WTC11 (cell line): ENCODE measurements around the gene EXOC6. TPM values are rescaled to one million over a fixed set of nuclear protein-coding genes. Genes with fewer than 3 reads are reported as not detected.
A peak's percentile ranks its signal among the peaks of the same experiment; 100 is the strongest.

ENCODE experiments used
- ATAC-seq: fragments of 200-7000 bp; cut with Tn5 transposase; 2 replicates; pipeline ENCODE4 v1.10.0; 2021; ENCODE audit warnings: mild to moderate bottlenecking, moderate library complexity
- CTCF ChIA-PET: fragments of 300-600 bp; sonication (Branson Sonifier 250); formaldehyde crosslinking; loops from one replicate; lab custom pipeline; 2021; ENCODE audit warnings: antibody characterized with exemption; lab: Charles Lee
- POLR2A ChIA-PET: fragments of 350-600 bp; sonication (Branson Sonifier 250); formaldehyde crosslinking; loops from one replicate; lab custom pipeline; 2021; ENCODE audit warnings: antibody characterized with exemption; lab: Charles Lee
- DNase-seq: peaks from one replicate; pipeline ENCODE4 v3.0.0; 2021; ENCODE audit warnings: low spot score
- H3K27ac Mint-ChIP-seq: 2 replicates; pipeline ENCODE4 v1.8.0; 2021; ENCODE audit warnings: mixed read lengths
- H3K27me3 Mint-ChIP-seq: 2 replicates; pipeline ENCODE4 v1.8.0; 2021; ENCODE audit warnings: low read depth, mild to moderate bottlenecking, moderate library complexity, mixed read lengths
- H3K36me3 Mint-ChIP-seq: 2 replicates; pipeline ENCODE4 v1.8.0; 2021; ENCODE audit warnings: mixed read lengths
- H3K4me1 Mint-ChIP-seq: 2 replicates; pipeline ENCODE4 v1.8.0; 2022; ENCODE audit warnings: mixed read lengths
- H3K4me3 Mint-ChIP-seq: 2 replicates; pipeline ENCODE4 v1.8.0; 2021; ENCODE audit warnings: mild to moderate bottlenecking, moderate library complexity, mixed read lengths
- H3K9me3 Mint-ChIP-seq: 2 replicates; pipeline ENCODE4 v1.8.0; 2021; ENCODE audit warnings: mixed read lengths
- E2F5 ChIP-seq: sonication (generic); formaldehyde crosslinking; IDR thresholded peaks from 2 replicates; pipeline ENCODE4 v1.8.1; 2022; ENCODE audit warnings: mild to moderate bottlenecking, moderate library complexity, missing genetic modification reagents
- ERG ChIP-seq: fragments of 250-450 bp; sonication (Bioruptor Pico); IDR thresholded peaks from 2 replicates; pipeline ENCODE4 v1.8.0; 2021; ENCODE audit warnings: mild to moderate bottlenecking
- KAT7 ChIP-seq: sonication (generic); formaldehyde crosslinking; IDR thresholded peaks from 2 replicates; pipeline ENCODE4 v1.8.1; 2023; ENCODE audit warnings: missing genetic modification reagents, mild to moderate bottlenecking, borderline replicate concordance
- NFATC4 ChIP-seq: fragments of 250-450 bp; sonication (Bioruptor Pico); IDR thresholded peaks from 2 replicates; pipeline ENCODE4 v1.9.0; 2021; ENCODE audit warnings: mild to moderate bottlenecking
- PRDM15 ChIP-seq: sonication (generic); formaldehyde crosslinking; IDR thresholded peaks from 2 replicates; pipeline ENCODE4 v1.8.0; 2022; ENCODE audit warnings: missing genetic modification reagents
- RELA ChIP-seq: sonication (generic); formaldehyde crosslinking; IDR thresholded peaks from 2 replicates; pipeline ENCODE4 v1.8.1; 2022; ENCODE audit warnings: missing genetic modification reagents, mild to moderate bottlenecking, borderline replicate concordance
- SOX15 ChIP-seq: fragments of 250-450 bp; sonication (Bioruptor Pico); IDR thresholded peaks from 2 replicates; pipeline ENCODE4 v1.9.0; 2021; ENCODE audit warnings: mild to moderate bottlenecking
- SP1 ChIP-seq: sonication (generic); formaldehyde crosslinking; conservative IDR thresholded peaks from 2 replicates; pipeline ENCODE4 v1.8.1; 2022; ENCODE audit warnings: missing genetic modification reagents
- TEAD1 ChIP-seq: sonication (generic); formaldehyde crosslinking; IDR thresholded peaks from 2 replicates; pipeline ENCODE4 v1.8.0; 2022; ENCODE audit warnings: mild to moderate bottlenecking, missing genetic modification reagents
- ZNF219 ChIP-seq: sonication (generic); formaldehyde crosslinking; IDR thresholded peaks from 2 replicates; pipeline ENCODE4 v1.8.0; 2023; ENCODE audit warnings: missing genetic modification reagents, mild to moderate bottlenecking, borderline replicate concordance
- ZNF396 ChIP-seq: fragments of 250-450 bp; sonication (Bioruptor Pico); IDR thresholded peaks from 2 replicates; pipeline ENCODE4 v1.8.0; 2021; ENCODE audit warnings: mild to moderate bottlenecking, moderate library complexity, borderline replicate concordance
- total RNA-seq: library from RNA; stranded (reverse); gene quantifications from 3 replicates; pipeline ENCODE4 v1.2.3, GENCODE V29; 2021
- TF ChIP-seq, protein P1 (sequence below): sonication (generic); formaldehyde crosslinking; IDR thresholded peaks from 2 replicates; pipeline ENCODE4 v1.8.0; 2022; ENCODE audit warnings: mild to moderate bottlenecking, missing genetic modification reagents
- TF ChIP-seq, protein P2 (sequence below): fragments of 250-450 bp; sonication (Bioruptor Pico); IDR thresholded peaks from 2 replicates; pipeline ENCODE4 v2.1.2; 2022; ENCODE audit warnings: mild to moderate bottlenecking, moderate library complexity
- TF ChIP-seq, protein P3 (sequence below): fragments of 250-450 bp; sonication (Bioruptor Pico); IDR thresholded peaks from 2 replicates; pipeline ENCODE4 v1.9.0; 2021; ENCODE audit warnings: mild to moderate bottlenecking, borderline replicate concordance
- TF ChIP-seq, protein P4 (sequence below): sonication (generic); formaldehyde crosslinking; IDR thresholded peaks from 2 replicates; pipeline ENCODE4 v1.8.1; 2023; ENCODE audit warnings: mild to moderate bottlenecking, missing genetic modification reagents
- TF ChIP-seq, protein P5 (sequence below): fragments of 250-450 bp; sonication (Bioruptor Pico); conservative IDR thresholded peaks from 2 replicates; pipeline ENCODE4 v1.9.0; 2021; ENCODE audit warnings: mild to moderate bottlenecking

The EXOC6 gene
- total RNA-seq, 1 experiment from 2014 or later, result 5.0 TPM

GRCh38 chr10:93074597-93075368 lies 226.5 kb downstream of the EXOC6 start:
- POLR2A ChIA-PET, result no interaction called here
- no peaks in the 10 kb centered on the region for H3K36me3 Mint-ChIP-seq
- H3K4me1 Mint-ChIP-seq, result peaks cover 41% of the 10 kb centered on the region
- peaks cover 92% of the 10 kb centered on the region for H3K27me3 Mint-ChIP-seq
- CTCF ChIA-PET, result interaction anchor here (0.7 to 7.1 kb wide), 10 partner anchors 11 to 301 kb away, joined by 3 to 106 read pairs (median 5); partner anchors contain the start of gene CYP26C1
- H3K4me3 Mint-ChIP-seq, result peak overlapping the region; percentile 89
- ATAC-seq (peak; percentile 2), DNase-seq (peak; percentile 50)
- H3K27ac Mint-ChIP-seq, result no peak overlapping the region
- no peaks in the 10 kb centered on the region for H3K9me3 Mint-ChIP-seq
- no peak for TF ChIP-seq SP1
- no peak for TF ChIP-seq SOX15 (CRISPR knock-in tag)
- no peak for TF ChIP-seq NFATC4 (CRISPR knock-in tag)
- no peak for TF ChIP-seq ERG (CRISPR knock-in tag)
- TF ChIP-seq KAT7, result peak; percentile 50; the same call in 1 of the 2 replicates
- TF ChIP-seq, protein P1, sequence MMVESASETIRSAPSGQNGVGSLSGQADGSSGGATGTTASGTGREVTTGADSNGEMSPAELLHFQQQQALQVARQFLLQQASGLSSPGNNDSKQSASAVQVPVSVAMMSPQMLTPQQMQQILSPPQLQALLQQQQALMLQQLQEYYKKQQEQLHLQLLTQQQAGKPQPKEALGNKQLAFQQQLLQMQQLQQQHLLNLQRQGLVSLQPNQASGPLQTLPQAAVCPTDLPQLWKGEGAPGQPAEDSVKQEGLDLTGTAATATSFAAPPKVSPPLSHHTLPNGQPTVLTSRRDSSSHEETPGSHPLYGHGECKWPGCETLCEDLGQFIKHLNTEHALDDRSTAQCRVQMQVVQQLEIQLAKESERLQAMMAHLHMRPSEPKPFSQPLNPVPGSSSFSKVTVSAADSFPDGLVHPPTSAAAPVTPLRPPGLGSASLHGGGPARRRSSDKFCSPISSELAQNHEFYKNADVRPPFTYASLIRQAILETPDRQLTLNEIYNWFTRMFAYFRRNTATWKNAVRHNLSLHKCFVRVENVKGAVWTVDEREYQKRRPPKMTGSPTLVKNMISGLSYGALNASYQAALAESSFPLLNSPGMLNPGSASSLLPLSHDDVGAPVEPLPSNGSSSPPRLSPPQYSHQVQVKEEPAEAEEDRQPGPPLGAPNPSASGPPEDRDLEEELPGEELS (CRISPR knock-in tag), result 0 out of 2 replicates have a peak, but pooled peaks have one; percentile 10
- TF ChIP-seq, protein P2, sequence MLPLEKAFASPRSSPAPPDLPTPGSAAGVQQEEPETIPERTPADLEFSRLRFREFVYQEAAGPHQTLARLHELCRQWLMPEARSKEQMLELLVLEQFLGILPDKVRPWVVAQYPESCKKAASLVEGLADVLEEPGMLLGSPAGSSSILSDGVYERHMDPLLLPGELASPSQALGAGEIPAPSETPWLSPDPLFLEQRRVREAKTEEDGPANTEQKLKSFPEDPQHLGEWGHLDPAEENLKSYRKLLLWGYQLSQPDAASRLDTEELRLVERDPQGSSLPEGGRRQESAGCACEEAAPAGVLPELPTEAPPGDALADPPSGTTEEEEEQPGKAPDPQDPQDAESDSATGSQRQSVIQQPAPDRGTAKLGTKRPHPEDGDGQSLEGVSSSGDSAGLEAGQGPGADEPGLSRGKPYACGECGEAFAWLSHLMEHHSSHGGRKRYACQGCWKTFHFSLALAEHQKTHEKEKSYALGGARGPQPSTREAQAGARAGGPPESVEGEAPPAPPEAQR (CRISPR knock-in tag), result no peak
- no peak for TF ChIP-seq ZNF219 (CRISPR knock-in tag)
- TF ChIP-seq, protein P3, sequence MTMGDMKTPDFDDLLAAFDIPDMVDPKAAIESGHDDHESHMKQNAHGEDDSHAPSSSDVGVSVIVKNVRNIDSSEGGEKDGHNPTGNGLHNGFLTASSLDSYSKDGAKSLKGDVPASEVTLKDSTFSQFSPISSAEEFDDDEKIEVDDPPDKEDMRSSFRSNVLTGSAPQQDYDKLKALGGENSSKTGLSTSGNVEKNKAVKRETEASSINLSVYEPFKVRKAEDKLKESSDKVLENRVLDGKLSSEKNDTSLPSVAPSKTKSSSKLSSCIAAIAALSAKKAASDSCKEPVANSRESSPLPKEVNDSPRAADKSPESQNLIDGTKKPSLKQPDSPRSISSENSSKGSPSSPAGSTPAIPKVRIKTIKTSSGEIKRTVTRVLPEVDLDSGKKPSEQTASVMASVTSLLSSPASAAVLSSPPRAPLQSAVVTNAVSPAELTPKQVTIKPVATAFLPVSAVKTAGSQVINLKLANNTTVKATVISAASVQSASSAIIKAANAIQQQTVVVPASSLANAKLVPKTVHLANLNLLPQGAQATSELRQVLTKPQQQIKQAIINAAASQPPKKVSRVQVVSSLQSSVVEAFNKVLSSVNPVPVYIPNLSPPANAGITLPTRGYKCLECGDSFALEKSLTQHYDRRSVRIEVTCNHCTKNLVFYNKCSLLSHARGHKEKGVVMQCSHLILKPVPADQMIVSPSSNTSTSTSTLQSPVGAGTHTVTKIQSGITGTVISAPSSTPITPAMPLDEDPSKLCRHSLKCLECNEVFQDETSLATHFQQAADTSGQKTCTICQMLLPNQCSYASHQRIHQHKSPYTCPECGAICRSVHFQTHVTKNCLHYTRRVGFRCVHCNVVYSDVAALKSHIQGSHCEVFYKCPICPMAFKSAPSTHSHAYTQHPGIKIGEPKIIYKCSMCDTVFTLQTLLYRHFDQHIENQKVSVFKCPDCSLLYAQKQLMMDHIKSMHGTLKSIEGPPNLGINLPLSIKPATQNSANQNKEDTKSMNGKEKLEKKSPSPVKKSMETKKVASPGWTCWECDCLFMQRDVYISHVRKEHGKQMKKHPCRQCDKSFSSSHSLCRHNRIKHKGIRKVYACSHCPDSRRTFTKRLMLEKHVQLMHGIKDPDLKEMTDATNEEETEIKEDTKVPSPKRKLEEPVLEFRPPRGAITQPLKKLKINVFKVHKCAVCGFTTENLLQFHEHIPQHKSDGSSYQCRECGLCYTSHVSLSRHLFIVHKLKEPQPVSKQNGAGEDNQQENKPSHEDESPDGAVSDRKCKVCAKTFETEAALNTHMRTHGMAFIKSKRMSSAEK (CRISPR knock-in tag), result no peak
- TF ChIP-seq TEAD1 (CRISPR knock-in tag), result no peak
- TF ChIP-seq PRDM15 (CRISPR knock-in tag), result 0 out of 2 replicates have a peak, but pooled peaks have one; percentile 29
- TF ChIP-seq, protein P4, sequence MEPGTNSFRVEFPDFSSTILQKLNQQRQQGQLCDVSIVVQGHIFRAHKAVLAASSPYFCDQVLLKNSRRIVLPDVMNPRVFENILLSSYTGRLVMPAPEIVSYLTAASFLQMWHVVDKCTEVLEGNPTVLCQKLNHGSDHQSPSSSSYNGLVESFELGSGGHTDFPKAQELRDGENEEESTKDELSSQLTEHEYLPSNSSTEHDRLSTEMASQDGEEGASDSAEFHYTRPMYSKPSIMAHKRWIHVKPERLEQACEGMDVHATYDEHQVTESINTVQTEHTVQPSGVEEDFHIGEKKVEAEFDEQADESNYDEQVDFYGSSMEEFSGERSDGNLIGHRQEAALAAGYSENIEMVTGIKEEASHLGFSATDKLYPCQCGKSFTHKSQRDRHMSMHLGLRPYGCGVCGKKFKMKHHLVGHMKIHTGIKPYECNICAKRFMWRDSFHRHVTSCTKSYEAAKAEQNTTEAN (CRISPR knock-in tag), result no peak
- 0 out of 2 replicates have a peak, but pooled peaks have one; percentile 7 for TF ChIP-seq E2F5 (CRISPR knock-in tag)
- TF ChIP-seq ZNF396 (CRISPR knock-in tag), result no peak
- TF ChIP-seq RELA (CRISPR knock-in tag), result no peak
- TF ChIP-seq, protein P5, sequence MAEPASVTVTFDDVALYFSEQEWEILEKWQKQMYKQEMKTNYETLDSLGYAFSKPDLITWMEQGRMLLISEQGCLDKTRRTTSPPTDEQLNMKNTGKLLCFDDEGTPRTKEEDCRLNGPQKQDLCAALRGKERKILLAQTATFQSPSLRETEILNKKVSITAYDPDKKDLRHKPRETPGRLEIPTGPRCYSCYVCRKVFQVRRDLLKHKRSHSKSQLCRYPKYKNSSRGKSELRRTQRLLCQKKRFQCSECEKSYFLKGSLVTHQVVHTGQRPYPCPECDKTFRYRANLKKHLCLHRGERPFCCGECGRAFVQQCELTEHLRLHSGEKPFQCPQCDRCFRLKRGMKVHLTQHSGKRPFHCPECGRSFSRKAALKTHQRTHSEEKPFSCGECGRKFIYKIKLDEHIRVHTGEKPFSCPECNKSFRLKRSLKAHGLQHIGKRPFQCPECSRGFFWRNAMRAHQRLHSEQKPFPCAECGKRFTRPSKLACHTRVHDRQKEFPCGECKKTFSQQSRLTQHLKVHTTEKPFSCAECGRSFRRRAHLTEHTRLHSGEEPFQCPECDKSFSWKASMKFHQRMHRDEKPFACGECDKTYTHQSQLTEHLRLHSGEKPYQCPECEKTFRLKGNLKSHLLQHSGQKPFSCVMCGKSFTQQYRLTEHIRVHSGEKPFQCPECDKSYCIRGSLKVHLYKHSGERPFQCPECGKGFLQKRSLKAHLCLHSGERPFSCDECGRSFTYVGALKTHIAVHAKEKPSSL (CRISPR knock-in tag), result no peak
